ENCODE data around the gene PIGK.

GRCh38 chr1:77100875-77101274, 118.4 kb downstream of the PIGK start:
- TF ChIP-seq EZH2phosphoT487 (IDR thresholded peaks at IDR 0.05; ENCODE audit: insufficient read depth, low read depth) (no peak), EZH2 (IDR thresholded peaks at IDR 0.05; ENCODE audit: insufficient read depth, poor library complexity, severe bottlenecking) (no peak)

Data from GM23248 (cell line).